HK-2 (cell line): Measurements from ENCODE around the gene EMP1.
"Not testable (repeated sequence)": the region's sequence is repeated elsewhere in the genome, so short reads cannot be mapped to it uniquely, and the experiment has no call there.

Source experiments
- DNase-seq: peaks from one replicate; pipeline ENCODE4 v3.0.0-alpha.2; 2018; ENCODE audit not compliant: unreplicated experiment

EMP1 gene

GRCh38 chr12:13257356-13257875 is 60.9 kb downstream of the EMP1 start:
- DNase-seq = no peak

GRCh38 chr12:13258197-13258596 is 61.7 kb downstream of the EMP1 start:
- DNase-seq = no peak

GRCh38 chr12:13258717-13259119 is 62.2 kb downstream of the EMP1 start:
- no peak for DNase-seq

GRCh38 chr12:13259625-13260024 is 63.1 kb downstream of the EMP1 start:
- DNase-seq = not testable (repeated sequence)

- not testable (repeated sequence) for DNase-seq
Measured at GRCh38 chr12:13267826-13268225, 71.3 kb downstream of the EMP1 start.

GRCh38 chr12:13268581-13268980 is 72.1 kb downstream of the EMP1 start:
- no peak for DNase-seq
